ENCODE measurements around the gene SHISAL1.

GRCh38 chr22:44342347-44342956 is 29.7 kb upstream of the SHISAL1 start:
- TF ChIP-seq, protein P1, sequence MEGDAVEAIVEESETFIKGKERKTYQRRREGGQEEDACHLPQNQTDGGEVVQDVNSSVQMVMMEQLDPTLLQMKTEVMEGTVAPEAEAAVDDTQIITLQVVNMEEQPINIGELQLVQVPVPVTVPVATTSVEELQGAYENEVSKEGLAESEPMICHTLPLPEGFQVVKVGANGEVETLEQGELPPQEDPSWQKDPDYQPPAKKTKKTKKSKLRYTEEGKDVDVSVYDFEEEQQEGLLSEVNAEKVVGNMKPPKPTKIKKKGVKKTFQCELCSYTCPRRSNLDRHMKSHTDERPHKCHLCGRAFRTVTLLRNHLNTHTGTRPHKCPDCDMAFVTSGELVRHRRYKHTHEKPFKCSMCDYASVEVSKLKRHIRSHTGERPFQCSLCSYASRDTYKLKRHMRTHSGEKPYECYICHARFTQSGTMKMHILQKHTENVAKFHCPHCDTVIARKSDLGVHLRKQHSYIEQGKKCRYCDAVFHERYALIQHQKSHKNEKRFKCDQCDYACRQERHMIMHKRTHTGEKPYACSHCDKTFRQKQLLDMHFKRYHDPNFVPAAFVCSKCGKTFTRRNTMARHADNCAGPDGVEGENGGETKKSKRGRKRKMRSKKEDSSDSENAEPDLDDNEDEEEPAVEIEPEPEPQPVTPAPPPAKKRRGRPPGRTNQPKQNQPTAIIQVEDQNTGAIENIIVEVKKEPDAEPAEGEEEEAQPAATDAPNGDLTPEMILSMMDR (optimal IDR thresholded peaks at IDR 0.05 in 1 of 3, IDR thresholded peaks at IDR 0.05 in 1 of 3, conservative IDR thresholded peaks at IDR 0.05 in 1 of 3; ENCODE audit: extremely low read depth in 1 of 3, insufficient read depth in 2 of 3, low read length in 3 of 3): no peak
- TF ChIP-seq EZH2 (IDR thresholded peaks at IDR 0.05; ENCODE audit: low read length): no peak
